GM12872 (cell line): ENCODE data around the gene SLC39A7.

Source experiments
- CTCF ChIP-seq: IDR thresholded peaks from 3 replicates; pipeline ENCODE4 v1.5.1; 2011; ENCODE audit warnings: low read depth, mild to moderate bottlenecking, low read length, moderate library complexity; ENCODE audit not compliant: insufficient read depth

The SLC39A7 gene

GRCh38 chr6:33200219-33201146, at the start of gene SLC39A7, which contains the start of gene RXRB:
TSS of gene SLC39A7 (plus strand) at chr6:33200867. CDS start at chr6:33201246, 379 bp downstream.
TSS of gene RXRB (minus strand) at chr6:33200665. CDS start at chr6:33200476, 189 bp downstream.
- no peak for TF ChIP-seq CTCF

DNA sequence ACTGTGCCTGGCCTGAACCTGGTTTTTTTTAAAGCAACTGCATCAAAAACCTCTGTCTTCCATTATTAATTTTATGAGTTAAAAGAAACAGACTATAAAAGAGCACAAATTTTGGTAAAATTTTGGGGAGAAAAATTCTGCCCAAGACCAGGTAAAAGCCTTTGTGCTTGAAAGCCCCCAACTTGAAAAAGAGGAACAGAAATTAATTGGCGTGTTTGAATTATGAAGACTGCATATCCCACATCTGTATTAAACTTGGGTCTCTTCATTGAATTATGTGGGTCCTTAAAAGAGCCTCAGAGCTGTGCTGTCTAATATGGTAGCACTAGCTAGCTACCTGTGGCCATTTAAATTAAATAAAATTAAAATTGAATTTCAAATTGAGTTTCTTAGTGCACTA, 49.6 kb upstream of the SLC39A7 start:
- TF ChIP-seq CTCF, result no peak

GRCh38 chr6:33154349-33154748, 46.3 kb upstream of the SLC39A7 start:
- no peak for TF ChIP-seq CTCF

GRCh38 chr6:33156561-33156960, 44.1 kb upstream of the SLC39A7 start:
- TF ChIP-seq CTCF, result no peak

GRCh38 chr6:33156964-33157363, 43.7 kb upstream of the SLC39A7 start:
- no peak for TF ChIP-seq CTCF

GRCh38 chr6:33160096-33160495, 40.6 kb upstream of the SLC39A7 start:
- TF ChIP-seq CTCF, result no peak

GRCh38 chr6:33160728-33161344, 39.8 kb upstream of the SLC39A7 start:
- no peak for TF ChIP-seq CTCF
